Measurements from ENCODE around the gene GGN.
"Not testable (repeated sequence)": the region's sequence is repeated elsewhere in the genome, so short reads cannot be mapped to it uniquely, and the experiment has no call there.

Gene GGN

DNA sequence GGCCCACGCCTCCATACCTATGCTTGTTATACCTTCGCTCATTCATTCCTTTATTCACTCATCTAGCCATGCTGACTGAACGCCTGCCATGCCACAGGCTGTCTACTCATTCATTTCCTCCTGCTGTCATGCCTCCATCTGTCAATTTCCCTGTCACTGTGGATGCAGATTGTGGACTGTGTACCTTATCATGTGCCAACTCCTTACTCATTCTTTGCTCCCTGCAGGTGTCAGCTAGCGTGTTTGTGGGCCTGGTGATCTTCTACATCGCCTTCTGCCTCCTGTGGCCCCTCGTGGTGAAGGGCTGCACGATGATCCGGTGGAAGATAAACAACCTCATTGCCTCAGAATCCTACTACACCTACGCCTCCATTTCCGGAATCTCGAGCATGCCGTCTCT, 17.5 kb downstream of the GGN start:
- no peak overlapping the region for H3K27ac ChIP-seq (replicated peaks)
- TF ChIP-seq, protein P1, sequence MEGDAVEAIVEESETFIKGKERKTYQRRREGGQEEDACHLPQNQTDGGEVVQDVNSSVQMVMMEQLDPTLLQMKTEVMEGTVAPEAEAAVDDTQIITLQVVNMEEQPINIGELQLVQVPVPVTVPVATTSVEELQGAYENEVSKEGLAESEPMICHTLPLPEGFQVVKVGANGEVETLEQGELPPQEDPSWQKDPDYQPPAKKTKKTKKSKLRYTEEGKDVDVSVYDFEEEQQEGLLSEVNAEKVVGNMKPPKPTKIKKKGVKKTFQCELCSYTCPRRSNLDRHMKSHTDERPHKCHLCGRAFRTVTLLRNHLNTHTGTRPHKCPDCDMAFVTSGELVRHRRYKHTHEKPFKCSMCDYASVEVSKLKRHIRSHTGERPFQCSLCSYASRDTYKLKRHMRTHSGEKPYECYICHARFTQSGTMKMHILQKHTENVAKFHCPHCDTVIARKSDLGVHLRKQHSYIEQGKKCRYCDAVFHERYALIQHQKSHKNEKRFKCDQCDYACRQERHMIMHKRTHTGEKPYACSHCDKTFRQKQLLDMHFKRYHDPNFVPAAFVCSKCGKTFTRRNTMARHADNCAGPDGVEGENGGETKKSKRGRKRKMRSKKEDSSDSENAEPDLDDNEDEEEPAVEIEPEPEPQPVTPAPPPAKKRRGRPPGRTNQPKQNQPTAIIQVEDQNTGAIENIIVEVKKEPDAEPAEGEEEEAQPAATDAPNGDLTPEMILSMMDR (IDR thresholded peaks at IDR 0.05; ENCODE audit: insufficient read depth, low read length), result no peak
- TF ChIP-seq SPI1 (IDR thresholded peaks at IDR 0.05; ENCODE audit: borderline replicate concordance, low read depth) (no peak), GABPA (IDR thresholded peaks at IDR 0.05; ENCODE audit: low read depth) (no peak), POLR2AphosphoS5 (IDR thresholded peaks at IDR 0.05; ENCODE audit: low read depth) (no peak)
- TF ChIP-seq, protein P2, sequence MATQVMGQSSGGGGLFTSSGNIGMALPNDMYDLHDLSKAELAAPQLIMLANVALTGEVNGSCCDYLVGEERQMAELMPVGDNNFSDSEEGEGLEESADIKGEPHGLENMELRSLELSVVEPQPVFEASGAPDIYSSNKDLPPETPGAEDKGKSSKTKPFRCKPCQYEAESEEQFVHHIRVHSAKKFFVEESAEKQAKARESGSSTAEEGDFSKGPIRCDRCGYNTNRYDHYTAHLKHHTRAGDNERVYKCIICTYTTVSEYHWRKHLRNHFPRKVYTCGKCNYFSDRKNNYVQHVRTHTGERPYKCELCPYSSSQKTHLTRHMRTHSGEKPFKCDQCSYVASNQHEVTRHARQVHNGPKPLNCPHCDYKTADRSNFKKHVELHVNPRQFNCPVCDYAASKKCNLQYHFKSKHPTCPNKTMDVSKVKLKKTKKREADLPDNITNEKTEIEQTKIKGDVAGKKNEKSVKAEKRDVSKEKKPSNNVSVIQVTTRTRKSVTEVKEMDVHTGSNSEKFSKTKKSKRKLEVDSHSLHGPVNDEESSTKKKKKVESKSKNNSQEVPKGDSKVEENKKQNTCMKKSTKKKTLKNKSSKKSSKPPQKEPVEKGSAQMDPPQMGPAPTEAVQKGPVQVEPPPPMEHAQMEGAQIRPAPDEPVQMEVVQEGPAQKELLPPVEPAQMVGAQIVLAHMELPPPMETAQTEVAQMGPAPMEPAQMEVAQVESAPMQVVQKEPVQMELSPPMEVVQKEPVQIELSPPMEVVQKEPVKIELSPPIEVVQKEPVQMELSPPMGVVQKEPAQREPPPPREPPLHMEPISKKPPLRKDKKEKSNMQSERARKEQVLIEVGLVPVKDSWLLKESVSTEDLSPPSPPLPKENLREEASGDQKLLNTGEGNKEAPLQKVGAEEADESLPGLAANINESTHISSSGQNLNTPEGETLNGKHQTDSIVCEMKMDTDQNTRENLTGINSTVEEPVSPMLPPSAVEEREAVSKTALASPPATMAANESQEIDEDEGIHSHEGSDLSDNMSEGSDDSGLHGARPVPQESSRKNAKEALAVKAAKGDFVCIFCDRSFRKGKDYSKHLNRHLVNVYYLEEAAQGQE (IDR thresholded peaks at IDR 0.05; ENCODE audit: insufficient replicate concordance, low read depth), result no peak
- no peak overlapping the region for H3K4me3 ChIP-seq (replicated peaks; ENCODE audit: insufficient read depth, low read length)
- no peaks in the 10 kb centered on the region for H3K27me3 ChIP-seq (ENCODE audit: insufficient read depth, poor library complexity, severe bottlenecking)
- no peak for DNase-seq (ENCODE audit: low read depth in 1 of 2, low spot score in 1 of 2)

DNA sequence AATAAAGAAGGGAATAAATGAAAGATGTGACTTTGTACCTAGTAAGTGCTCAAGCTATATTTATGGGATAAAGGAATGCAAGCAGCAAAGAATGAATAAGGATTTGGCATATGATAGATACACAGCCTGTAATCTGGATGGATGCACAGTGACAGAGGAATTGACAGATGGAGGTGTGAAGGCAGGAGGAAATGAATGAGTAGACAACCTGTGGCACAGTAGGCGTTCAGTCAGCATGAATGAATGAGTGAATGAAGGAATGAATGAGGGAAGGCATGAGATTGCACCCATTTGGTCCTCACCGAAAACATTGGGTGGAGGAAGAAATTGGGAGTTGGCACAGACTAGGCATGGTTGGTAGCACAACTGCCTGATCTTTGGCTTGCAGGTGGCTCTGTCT, 18.2 kb downstream of the GGN start:
- Histone ChIP-seq H3K4me3 (replicated peaks; ENCODE audit: insufficient read depth, low read length) (no peak overlapping the region), H3K27me3 (ENCODE audit: insufficient read depth, poor library complexity, severe bottlenecking) (no peaks in the 10 kb centered on the region), H3K27ac (replicated peaks) (no peak overlapping the region)
- TF ChIP-seq SPI1 (IDR thresholded peaks at IDR 0.05; ENCODE audit: borderline replicate concordance, low read depth) (no peak), GABPA (IDR thresholded peaks at IDR 0.05; ENCODE audit: low read depth) (no peak), POLR2AphosphoS5 (IDR thresholded peaks at IDR 0.05; ENCODE audit: low read depth) (no peak)
- TF ChIP-seq, protein P1 (IDR thresholded peaks at IDR 0.05; ENCODE audit: insufficient read depth, low read length), result no peak
- TF ChIP-seq, protein P2 (IDR thresholded peaks at IDR 0.05; ENCODE audit: insufficient replicate concordance, low read depth), result no peak
- DNase-seq (ENCODE audit: low read depth in 1 of 2, low spot score in 1 of 2), result no peak

DNA sequence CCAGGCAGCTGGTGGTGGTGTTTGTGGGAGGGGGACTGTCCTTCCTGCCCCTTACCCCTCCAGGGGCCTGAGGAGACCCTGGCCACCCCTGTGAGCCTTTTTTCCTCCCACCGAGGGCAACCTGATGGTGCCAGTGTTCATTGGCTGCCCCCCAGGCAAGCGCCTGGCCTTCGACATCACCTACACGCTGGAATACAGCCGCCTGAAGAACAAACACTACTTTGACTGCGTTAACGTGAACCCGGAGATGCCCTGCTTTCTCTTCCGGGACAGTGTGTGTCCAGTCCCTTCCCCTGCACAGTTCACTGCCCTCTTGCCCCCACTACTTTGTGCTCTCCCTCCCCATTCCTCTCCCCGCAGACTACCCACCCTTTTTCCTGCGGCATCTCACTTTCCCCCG, 20.8 kb downstream of the GGN start:
- H3K27me3 ChIP-seq (ENCODE audit: insufficient read depth, poor library complexity, severe bottlenecking), result peaks cover 3% of the 10 kb centered on the region
- DNase-seq (ENCODE audit: low read depth in 1 of 2, low spot score in 1 of 2), result no peak
- TF ChIP-seq SPI1 (IDR thresholded peaks at IDR 0.05; ENCODE audit: borderline replicate concordance, low read depth), result no peak
- no peak for TF ChIP-seq GABPA (IDR thresholded peaks at IDR 0.05; ENCODE audit: low read depth)
- no peak for TF ChIP-seq POLR2AphosphoS5 (IDR thresholded peaks at IDR 0.05; ENCODE audit: low read depth)
- TF ChIP-seq, protein P1 (IDR thresholded peaks at IDR 0.05; ENCODE audit: insufficient read depth, low read length), result no peak
- TF ChIP-seq, protein P2 (IDR thresholded peaks at IDR 0.05; ENCODE audit: insufficient replicate concordance, low read depth), result no peak
- H3K27ac ChIP-seq (replicated peaks), result no peak overlapping the region
- H3K4me3 ChIP-seq (replicated peaks; ENCODE audit: insufficient read depth, low read length), result no peak overlapping the region

DNA sequence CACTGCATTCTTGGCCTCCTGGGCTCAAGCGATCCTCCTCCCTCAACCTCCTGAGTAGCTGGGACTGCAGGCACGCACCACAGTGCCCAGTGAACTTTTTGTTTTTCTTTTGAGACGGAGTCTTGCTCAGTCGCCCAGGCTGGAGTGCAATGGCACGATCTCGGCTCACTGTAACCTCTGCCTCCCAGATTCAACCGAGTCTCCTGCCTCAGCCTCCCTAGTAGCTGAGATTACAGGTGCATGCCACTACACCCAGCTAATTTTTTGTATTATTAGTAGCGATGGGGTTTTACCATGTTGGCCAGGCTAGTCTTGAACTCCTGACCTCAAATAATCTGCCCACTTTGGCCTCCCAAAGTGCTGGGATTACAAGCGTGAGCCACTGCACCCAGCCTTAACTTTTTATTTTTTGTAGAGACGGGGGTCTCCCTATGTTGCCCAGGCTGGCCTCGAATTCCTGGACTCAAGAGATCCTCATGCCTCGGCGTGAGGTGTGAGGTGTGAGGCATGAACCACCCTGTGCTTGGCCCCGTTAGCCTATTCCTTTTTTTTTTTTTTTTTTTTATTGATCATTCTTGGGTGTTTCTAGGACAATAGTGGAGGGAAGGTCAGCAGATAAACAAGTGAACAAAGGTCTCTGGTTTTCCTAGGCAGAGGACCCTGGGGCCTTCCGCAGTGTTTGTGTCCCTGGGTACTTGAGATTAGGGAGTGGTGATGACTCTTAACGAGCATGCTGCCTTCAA, 24.7 kb downstream of the GGN start:
- not testable (repeated sequence) for H3K4me3 ChIP-seq (replicated peaks; ENCODE audit: insufficient read depth, low read length); H3K27ac ChIP-seq (replicated peaks); DNase-seq (ENCODE audit: low read depth in 1 of 2, low spot score in 1 of 2)
- peaks cover 26% of the 10 kb centered on the region for H3K27me3 ChIP-seq (ENCODE audit: insufficient read depth, poor library complexity, severe bottlenecking)
